WERI-Rb-1 (cell line): ENCODE measurements around the gene MRPL49.
"Not testable (repeated sequence)": the region's sequence is repeated elsewhere in the genome, so short reads cannot be mapped to it uniquely, and the experiment has no call there.

Experiments used
- DNase-seq: peaks from one replicate; pipeline ENCODE4 v3.0.0-alpha.2; 2020
- H3K27ac ChIP-seq: fragments of 250-450 bp; sonication (Bioruptor Pico); 2 replicates; pipeline ENCODE4 v1.5.1; 2020; ENCODE audit warnings: mild to moderate bottlenecking, moderate library complexity
- H3K27me3 ChIP-seq: fragments of 250-450 bp; sonication (Bioruptor Pico); 2 replicates; pipeline ENCODE4 v1.5.1; 2021; ENCODE audit warnings: mild to moderate bottlenecking, low read depth, moderate library complexity; ENCODE audit not compliant: insufficient read depth, severe bottlenecking
- H3K36me3 ChIP-seq: fragments of 250-450 bp; sonication (Bioruptor Pico); 2 replicates; pipeline ENCODE4 v1.5.1; 2020; ENCODE audit warnings: mild to moderate bottlenecking, moderate library complexity
- H3K4me3 ChIP-seq: 2 replicates; pipeline ENCODE4 v1.5.1; 2011; ENCODE audit warnings: low read depth, mild to moderate bottlenecking, control low read depth, low read length
- H3K9me3 ChIP-seq: fragments of 250-450 bp; sonication (Bioruptor Pico); 2 replicates; pipeline ENCODE4 v1.5.1; 2021; ENCODE audit warnings: mild to moderate bottlenecking, moderate library complexity; ENCODE audit not compliant: severe bottlenecking
- TF ChIP-seq, protein P1 (sequence below): IDR thresholded peaks from 2 replicates; pipeline ENCODE4 v1.5.1; 2011; ENCODE audit warnings: low read depth, mild to moderate bottlenecking, control low read depth, inconsistent platforms, low read length

Gene MRPL49

DNA sequence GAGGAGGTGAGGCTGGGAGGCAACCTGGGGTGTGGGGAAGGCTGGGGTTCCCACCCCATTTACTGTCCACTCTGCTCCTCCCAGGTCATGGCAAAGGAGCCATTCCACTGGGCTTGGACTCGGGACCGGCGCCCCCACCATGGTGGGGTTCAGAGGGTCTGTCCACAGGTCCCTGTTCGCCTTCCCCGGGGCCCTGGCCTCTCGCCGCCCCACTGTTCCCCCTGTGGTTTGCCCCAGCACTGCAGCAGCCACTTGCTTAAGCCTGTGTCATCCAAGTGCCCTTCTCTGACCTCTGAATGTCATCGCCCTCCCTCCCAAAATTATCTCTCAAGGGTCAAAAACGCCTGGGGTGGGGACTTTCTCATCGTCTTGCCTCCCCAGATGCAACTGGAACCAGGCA is 50.5 kb downstream of the MRPL49 start:
- no peak overlapping the region for H3K27ac ChIP-seq
- DNase-seq: no peak
- TF ChIP-seq, protein P1, sequence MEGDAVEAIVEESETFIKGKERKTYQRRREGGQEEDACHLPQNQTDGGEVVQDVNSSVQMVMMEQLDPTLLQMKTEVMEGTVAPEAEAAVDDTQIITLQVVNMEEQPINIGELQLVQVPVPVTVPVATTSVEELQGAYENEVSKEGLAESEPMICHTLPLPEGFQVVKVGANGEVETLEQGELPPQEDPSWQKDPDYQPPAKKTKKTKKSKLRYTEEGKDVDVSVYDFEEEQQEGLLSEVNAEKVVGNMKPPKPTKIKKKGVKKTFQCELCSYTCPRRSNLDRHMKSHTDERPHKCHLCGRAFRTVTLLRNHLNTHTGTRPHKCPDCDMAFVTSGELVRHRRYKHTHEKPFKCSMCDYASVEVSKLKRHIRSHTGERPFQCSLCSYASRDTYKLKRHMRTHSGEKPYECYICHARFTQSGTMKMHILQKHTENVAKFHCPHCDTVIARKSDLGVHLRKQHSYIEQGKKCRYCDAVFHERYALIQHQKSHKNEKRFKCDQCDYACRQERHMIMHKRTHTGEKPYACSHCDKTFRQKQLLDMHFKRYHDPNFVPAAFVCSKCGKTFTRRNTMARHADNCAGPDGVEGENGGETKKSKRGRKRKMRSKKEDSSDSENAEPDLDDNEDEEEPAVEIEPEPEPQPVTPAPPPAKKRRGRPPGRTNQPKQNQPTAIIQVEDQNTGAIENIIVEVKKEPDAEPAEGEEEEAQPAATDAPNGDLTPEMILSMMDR: no peak
- no peaks in the 10 kb centered on the region for H3K9me3 ChIP-seq
- no peaks in the 10 kb centered on the region for H3K27me3 ChIP-seq
- H3K36me3 ChIP-seq: no peaks in the 10 kb centered on the region
- H3K4me3 ChIP-seq: no peak overlapping the region

DNA sequence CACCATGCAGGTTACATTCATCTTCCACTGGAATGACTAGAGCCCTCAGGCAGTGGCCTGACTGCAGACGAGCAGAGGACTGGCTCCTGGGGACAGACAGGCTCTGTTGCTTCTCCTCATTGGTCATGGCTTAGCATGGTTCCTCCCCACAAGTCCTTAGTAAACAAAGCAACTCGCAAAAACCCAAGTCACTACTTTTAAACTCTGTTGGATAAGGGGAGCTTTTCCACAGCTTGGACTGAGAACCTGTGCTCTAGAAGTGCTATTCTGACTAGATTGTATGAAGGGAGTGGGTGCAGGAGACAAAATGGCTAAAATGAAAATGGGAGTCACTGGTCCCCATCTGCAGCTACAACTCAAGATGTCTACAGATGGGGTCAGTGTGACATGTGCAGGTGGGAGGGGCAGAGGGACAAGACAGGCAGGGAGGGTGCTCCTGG is 52.5 kb downstream of the MRPL49 start:
- H3K27me3 ChIP-seq, H3K4me3 ChIP-seq, H3K27ac ChIP-seq: not testable (repeated sequence)

More for the DNA sequence above, 52.5 kb downstream of the MRPL49 start:
- H3K36me3 ChIP-seq, H3K9me3 ChIP-seq, DNase-seq: not testable (repeated sequence)
